HG03457 (cell line): ENCODE results near the gene HSCB.
"Not testable (repeated sequence)": the region's sequence is repeated elsewhere in the genome, so short reads cannot be mapped to it uniquely, and the experiment has no call there.

ENCODE experiments used
- ATAC-seq: cut with Tn5 transposase; IDR thresholded peaks from one replicate; pipeline ENCODE4 v1.9.1; 2021; ENCODE audit warnings: moderate number of reproducible peaks; ENCODE audit not compliant: unreplicated experiment

HSCB gene

GRCh38 chr22:28741785-28742561, at the start of gene HSCB, which contains the start of gene CHEK2:
HSCB (plus strand) TSS chr22:28742039; CDS start chr22:28742096, 57 bp downstream.
CHEK2 (minus strand) TSS chr22:28741820; CDS start chr22:28734721, 7,099 bp downstream.
- peak; percentile 80 for ATAC-seq

- ATAC-seq, result not testable (repeated sequence)
Measured at GRCh38 chr22:28693041-28693760, 48.6 kb upstream of the HSCB start.

- no peak for ATAC-seq
Measured at GRCh38 chr22:28702891-28703290, 38.9 kb upstream of the HSCB start.

GRCh38 chr22:28703436-28703835, 38.4 kb upstream of the HSCB start:
- no peak for ATAC-seq

GRCh38 chr22:28706845-28707244, 35.0 kb upstream of the HSCB start:
- ATAC-seq, result no peak

GRCh38 chr22:28710107-28710506, 31.7 kb upstream of the HSCB start:
- no peak for ATAC-seq

GRCh38 chr22:28710576-28711191, 31.2 kb upstream of the HSCB start:
- no peak for ATAC-seq

GRCh38 chr22:28711341-28711740, 30.5 kb upstream of the HSCB start:
- ATAC-seq, result no peak

- ATAC-seq, result no peak
Measured at GRCh38 chr22:28711820-28712777, 29.7 kb upstream of the HSCB start.

- ATAC-seq, result no peak
Measured at GRCh38 chr22:28714043-28714628, 27.7 kb upstream of the HSCB start.

GRCh38 chr22:28715611-28716010, 26.2 kb upstream of the HSCB start:
- no peak for ATAC-seq

GRCh38 chr22:28716686-28717085, 25.2 kb upstream of the HSCB start:
- no peak for ATAC-seq

GRCh38 chr22:28718044-28718443, 23.8 kb upstream of the HSCB start:
- no peak for ATAC-seq

- ATAC-seq, result no peak
Measured at GRCh38 chr22:28728002-28728401, 13.8 kb upstream of the HSCB start.

- ATAC-seq, result no peak
Measured at GRCh38 chr22:28728621-28729313, 13.1 kb upstream of the HSCB start.

GRCh38 chr22:28730179-28730578, 11.7 kb upstream of the HSCB start:
- no peak for ATAC-seq

- ATAC-seq, result no peak
Measured at GRCh38 chr22:28734393-28734792, 7.4 kb upstream of the HSCB start.

GRCh38 chr22:28736301-28737155, 5.3 kb upstream of the HSCB start:
- no peak for ATAC-seq

- ATAC-seq, result no peak
Measured at GRCh38 chr22:28737701-28738100, 4.1 kb upstream of the HSCB start.
